NCI-H510A (cell line): ENCODE data around the gene FXYD7.
"Not testable (repeated sequence)": the region's sequence is repeated elsewhere in the genome, so short reads cannot be mapped to it uniquely, and the experiment has no call there.

Source experiments
- DNase-seq: peaks from one replicate; lab custom pipeline; 2025; lab: John Stamatoyannopoulos, UW

The FXYD7 gene

DNA sequence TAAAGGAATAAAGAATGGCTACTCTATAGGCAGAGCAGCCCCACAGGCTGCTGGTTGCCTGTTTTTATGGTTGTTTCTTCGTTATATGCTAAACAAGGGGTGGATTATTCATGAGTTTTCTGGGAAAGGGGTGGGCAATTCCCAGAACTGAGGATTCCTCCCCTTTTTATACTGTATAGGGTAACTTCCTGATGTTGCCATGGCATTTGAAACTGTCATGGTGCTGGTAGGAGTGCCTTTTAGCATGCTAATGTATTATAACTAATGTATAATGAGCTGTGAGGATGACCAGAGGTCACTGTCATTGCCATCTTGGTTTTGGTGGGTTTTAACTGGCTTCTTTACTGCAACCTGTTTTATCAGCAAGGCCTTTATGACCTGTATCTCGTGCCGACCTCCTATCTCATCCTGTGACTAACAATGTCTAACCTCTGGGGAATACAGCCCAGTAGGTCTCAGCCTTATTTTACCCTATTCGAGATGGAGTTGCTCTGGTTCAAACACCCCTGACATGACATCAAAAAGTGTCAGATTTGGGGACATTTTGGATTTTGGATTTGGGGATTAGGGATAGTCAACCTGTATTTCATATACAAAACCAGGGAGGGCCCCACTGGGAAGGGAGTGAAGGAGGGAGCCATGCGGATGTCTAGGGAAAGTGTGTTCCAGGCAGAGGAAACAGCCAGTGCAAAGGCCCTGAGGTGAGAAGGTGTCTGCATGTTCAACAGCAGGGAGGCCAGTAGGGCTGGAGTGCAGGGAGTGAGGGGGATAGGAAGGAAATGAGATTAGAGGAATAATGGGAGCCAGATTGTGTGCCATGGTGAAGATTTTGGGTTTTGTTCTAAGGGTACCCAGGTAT lies 22.4 kb downstream of the FXYD7 start:
- no peak for DNase-seq

DNA sequence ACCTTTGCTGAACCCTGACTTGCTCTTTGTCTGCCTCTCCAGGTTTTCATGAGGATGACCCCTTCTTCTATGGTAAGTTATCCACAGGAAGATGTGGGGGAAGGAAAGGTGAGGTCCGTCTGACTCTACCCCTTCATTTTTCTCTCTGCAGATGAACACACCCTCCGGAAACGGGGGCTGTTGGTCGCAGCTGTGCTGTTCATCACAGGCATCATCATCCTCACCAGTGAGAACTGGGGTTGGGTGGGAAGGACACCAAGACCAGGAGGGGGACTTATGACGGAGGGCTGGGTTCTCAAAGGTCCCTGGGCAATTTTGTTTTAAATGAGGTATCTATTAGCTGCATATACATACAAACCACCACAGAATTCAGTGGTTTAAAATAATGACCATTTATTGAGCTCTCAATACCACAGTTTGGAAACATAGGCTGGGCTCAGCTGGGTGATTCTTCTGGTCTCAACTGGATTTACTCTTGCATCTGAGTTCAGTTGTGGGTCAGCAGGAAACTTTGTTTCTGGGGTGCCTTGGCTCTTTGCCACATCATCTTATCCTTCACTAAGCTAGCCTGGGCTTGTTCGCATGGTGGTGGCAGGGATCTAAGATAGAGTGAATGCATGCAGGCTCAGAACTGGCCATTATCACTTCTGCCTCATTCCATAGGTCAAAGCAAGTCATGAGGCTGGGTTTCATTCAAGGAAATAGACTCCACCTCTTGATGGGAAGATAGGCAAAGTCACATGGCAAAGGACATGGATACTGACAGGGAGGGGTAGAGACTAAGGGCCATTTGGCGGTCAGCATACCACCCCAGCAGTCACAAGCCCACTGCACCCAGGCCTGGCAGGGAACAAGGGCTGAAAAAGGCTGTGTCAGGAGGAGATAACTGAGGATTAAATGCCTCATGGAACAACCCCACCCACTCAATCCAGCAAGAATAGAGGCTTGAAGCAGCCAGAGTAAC lies 23.3 kb downstream of the FXYD7 start:
- no peak for DNase-seq

DNA sequence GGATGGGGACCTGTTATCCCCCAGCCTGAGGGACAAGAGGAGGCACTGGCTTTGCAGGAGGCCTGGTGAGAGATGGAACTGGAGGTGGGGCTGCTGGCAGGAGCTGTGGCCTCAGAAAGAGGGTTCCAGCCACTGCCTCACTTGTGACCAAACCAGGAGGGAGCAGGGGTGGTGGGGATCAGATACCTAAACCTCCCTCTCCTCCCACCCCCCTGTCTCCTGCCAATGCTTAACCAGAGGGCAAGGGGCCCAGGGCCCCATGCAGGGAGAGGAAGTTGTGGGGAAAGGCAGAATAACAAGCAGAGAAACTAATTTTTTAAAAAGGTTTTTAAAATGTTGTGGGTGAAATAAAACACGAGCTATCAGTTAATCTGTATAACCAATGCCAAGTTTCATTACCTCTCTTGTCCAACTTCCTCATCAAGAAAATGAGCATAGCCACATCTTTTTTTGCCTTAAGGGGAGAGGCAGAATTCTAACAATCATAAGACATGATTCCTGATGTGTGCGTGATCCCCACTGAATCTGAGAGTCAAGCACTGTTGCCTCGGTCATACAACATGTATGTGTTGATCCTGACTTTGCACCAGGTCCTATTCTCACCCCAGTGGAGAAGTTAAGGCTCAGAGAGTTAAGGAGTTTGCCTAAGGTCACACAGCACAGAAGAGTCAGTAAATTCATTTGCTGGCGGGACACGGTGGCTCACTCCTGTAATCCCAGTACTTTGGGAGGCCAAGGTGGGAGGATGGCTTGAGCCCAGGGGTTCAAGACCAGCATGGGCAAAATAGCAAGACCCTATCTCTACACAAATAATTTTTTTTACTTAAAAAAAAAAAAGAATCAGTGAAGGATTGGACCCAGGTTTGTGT lies 24.4 kb downstream of the FXYD7 start:
- DNase-seq: no peak

DNA sequence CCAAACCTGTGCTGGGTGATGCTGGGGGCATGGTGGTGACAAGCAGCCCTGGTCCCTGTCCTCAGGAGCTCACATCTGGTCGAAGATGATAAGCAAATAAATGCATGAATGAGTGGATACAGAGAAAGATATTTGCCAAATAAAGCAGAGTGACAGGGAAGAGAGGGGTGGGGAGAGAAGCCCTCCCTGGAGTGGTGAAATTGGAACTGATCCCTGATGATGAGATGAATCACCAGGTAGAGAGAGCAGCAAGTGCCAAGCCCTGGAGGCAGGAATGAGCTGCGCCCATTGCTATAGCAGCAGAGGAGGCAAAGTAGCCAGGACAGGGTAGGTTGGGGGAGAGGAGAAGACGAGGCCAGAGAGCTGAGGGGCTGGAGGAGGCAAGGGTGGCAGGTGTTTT lies 25.1 kb downstream of the FXYD7 start:
- DNase-seq: no peak

DNA sequence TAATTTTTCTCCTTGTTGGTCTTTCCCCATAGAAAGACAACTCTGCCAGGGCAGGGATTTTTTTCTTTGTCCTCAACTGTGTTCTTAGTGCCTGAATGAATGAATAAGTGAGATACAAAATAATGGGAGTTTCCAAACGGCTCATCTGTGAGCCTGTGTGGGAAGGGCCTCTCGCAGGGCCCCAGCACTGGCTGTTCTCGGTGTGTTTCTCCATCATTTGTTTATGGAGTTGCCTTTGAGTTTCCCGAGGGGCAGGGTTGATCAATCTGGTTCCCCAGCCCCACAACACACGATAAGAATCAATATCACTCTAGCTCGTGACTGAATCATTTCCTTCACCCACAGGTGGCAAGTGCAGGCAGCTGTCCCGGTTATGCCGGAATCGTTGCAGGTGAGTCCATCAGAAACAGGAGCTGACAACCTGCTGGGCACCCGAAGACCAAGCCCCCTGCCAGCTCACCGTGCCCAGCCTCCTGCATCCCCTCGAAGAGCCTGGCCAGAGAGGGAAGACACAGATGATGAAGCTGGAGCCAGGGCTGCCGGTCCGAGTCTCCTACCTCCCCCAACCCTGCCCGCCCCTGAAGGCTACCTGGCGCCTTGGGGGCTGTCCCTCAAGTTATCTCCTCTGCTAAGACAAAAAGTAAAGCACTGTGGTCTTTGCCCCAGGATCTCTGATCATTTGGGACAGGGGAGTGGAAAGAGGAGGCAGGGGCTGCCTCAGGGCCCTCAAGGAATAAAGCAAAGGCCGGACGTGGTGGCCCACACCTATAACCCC lies 26.4 kb downstream of the FXYD7 start:
- no peak for DNase-seq

DNA sequence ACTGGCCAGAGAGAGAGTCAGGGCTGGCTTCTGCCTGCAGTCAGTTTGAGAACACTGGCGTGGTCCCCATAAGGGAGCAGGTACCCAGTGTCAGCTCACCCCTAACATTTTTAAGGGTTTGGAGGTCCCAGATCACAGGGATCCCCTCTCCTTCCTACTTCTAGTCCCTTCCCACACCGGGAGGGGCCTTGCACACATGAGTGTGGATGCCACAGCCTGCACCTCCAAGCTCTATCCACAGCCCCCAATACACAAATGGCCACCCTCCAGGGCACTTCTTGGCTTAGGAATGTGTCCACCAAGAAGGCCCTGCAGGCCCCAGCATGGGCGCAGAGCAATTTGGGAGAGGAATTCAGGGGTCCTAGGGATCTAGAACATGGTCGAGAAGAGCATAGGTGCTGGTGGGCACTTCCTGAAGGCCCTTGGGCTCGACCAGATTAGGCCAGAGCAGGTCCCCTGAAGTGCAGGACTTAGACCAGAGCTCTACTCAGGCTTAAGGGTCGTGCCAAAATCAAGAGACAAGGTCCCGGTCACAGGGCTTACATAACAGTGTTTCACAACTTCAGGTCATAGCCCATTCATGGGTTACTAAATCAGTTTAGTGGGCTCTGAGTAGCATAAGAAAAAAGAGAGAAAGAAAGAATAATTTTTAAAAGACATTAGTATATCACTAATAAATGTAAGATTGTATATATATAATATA lies 27.5 kb downstream of the FXYD7 start:
- no peak for DNase-seq

DNA sequence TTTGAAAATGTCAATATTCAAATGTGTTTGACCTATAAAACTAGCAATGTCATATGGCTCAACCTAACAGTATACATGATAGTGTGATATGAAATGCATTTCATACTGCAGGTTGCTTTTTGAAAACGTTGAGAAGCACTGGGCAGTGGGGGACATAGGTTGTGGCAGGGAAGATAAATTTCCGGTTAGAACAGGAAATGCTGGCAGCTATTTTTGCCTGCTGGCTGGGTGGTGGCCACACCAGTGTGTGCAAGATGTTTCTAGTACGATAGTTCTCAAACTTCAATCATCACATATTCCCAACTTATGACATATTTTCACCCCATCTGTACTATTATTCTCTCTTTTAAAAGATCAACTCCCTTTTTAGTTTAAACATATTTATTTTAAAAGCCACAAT lies 28.7 kb downstream of the FXYD7 start:
- no peak for DNase-seq

DNA sequence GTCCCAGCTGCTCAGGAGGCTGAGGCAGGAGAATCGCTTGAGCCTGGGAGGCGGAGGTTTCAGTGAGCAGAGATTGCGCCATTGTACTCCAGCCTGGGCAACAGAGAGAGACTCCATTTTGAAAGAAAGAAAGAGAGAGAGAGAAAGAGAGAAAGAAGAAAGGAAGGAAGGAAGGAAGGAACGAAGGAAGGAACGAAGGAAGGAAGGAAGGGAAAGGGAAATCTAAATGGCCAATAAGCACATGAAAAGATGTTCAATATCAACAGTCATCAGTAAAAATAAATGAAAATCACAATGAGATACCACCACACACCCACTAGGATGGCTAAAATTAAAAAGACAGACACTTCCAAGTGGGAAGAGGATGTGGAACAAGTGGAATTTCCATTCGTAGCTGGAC lies 31.2 kb downstream of the FXYD7 start:
- no peak for DNase-seq

DNA sequence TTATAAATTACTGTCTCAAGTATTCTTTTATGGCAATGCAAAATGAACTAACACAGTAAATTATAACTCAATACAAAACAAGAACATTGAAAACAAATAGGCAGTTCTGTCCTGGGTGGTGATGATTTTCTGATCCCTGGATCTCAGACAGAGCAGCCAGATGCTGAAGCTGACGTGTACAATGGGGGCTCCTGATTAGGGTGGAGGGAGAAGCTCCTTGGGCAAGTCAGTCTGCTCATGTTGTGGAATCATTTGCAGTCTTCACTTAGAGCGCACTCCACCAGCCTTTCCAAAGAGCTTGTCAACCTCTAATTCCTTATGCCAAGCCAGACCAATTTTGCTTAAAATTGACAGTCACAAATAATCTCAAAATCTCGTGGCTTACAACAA lies 33.1 kb downstream of the FXYD7 start:
- DNase-seq: no peak

DNA sequence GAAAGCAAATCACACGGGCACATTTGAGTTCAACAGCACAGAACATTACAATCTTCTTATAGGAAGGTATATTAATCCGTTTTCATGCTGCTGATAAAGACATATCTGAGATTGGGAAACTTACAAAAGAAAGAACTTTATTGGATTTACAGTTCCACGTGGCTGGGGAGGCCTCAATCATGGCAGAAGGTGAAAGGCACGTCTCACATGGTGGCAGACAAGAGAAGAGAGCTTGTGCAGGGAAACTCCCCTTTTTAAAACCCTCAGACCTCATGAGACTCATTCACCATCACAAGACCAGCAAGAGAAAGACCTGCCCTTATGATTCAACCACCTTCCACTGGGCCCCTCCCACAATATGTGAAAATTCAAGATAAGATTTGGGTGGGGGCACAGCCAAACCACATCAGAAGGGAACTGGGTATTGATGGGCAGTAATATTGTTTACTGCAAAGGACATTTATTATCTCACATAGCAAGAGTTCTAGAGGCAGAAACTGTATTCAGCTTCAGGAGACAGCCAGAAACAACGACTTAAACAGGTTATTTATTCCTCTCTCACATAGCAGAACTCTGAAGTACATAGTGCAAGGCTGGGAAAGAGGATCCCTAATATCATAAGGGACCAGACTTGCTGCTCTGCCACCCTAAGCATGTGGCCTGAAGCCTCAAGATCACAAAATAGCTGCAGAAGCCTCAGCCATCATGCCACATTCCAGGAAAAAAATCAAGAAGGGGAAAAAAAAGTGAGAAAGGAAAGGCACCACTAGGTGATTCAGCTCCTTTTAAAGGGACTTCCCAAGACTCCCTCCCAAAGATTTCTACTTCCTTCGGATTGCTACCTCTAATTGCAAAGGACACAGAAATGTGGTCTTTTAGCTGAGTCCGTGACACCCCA lies 34.6 kb downstream of the FXYD7 start:
- DNase-seq: no peak

DNA sequence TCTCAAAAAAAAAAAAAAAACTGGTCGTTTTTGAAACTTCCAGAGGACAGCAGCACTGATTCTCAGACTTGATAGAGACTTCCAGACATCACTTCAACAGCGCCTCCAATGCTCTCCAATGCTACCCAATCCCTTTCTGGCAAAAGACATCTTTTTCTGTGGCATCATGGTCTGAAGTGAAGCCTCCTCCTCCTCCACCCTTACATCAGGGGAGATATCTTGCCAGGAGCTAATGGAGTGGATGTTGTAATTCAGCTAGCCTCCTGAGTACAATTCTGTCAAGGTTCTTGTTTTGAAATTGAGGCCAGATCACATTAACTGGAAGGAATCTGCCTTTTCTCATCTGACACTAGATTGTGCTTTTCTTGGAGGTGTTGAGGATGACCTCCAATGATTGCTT lies 35.6 kb downstream of the FXYD7 start:
- DNase-seq: no peak

DNA sequence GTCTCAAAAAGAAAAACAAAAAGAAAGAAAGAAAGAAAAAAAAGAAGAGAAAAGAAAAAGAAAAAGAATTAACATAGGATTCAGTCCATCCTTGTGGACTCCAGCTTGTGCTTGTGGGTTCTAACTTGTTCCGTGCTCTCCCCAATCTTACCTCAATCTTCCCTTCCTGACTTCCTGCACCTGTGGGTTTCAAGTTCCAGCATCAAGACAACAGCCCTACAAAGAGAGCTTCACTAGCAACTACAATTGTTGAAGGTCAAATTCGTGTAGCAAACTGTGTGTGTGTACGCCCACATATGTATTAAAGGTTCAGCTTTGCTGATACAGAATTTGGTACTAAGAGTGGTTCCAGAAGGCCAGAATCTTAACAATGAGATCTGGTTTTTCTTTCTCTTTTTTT lies 36.8 kb downstream of the FXYD7 start:
- DNase-seq: no peak

DNA sequence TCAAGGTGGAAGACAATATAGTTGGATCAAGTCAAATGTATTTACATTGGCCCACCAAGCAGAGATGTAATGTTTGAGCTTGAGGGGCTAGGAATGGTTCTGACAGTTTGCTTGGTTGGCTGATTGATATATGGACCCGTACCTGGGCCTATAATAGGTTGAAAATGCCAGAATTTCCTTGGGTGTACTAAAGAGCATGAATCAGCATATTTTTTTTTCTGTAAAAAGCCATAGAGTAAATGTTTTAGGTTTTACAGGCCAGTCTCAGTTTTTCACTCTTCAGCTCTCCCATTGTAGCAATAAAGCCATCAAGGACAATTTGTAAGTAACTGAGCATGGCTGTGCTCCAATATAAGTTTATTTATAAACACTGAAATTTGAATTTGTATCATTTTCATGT lies 38.3 kb downstream of the FXYD7 start:
- no peak for DNase-seq

DNA sequence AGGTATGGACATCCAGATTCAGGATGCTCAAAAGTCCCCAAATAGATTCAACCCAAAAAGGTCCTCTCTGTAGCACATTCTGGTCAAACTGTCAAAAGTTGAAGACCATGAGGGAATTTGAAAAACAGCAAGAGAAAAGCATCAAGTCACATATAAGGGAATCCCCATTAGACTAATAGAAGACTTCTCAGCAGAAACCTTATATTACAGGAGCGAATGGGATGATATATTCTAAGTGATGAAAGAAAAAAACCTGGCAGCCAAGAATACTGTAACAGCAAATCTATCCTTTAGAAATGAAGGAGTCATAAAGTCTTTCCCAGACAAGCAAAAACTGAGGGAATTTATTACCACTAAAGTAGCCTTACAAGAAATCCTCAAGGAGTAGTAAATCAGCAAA lies 41.2 kb downstream of the FXYD7 start:
- DNase-seq: no peak

DNA sequence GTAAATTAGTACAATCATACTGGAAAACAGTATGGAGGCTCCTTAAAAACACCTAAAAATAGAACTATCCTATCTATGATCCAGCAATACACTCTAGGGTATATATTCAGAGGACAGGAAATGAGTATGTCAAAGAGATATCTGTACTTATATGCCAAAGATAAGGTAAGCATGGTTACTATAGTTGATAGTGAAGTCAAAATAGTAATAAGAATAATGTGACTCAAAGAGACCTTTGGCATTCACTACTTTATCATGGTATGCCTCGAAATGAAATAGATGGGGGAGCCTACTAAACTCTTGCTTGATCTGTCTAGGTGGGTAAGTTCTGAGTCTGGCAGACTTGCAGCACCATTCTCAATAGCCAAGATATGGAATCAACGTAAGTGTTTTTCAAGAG lies 41.8 kb downstream of the FXYD7 start:
- no peak for DNase-seq

DNA sequence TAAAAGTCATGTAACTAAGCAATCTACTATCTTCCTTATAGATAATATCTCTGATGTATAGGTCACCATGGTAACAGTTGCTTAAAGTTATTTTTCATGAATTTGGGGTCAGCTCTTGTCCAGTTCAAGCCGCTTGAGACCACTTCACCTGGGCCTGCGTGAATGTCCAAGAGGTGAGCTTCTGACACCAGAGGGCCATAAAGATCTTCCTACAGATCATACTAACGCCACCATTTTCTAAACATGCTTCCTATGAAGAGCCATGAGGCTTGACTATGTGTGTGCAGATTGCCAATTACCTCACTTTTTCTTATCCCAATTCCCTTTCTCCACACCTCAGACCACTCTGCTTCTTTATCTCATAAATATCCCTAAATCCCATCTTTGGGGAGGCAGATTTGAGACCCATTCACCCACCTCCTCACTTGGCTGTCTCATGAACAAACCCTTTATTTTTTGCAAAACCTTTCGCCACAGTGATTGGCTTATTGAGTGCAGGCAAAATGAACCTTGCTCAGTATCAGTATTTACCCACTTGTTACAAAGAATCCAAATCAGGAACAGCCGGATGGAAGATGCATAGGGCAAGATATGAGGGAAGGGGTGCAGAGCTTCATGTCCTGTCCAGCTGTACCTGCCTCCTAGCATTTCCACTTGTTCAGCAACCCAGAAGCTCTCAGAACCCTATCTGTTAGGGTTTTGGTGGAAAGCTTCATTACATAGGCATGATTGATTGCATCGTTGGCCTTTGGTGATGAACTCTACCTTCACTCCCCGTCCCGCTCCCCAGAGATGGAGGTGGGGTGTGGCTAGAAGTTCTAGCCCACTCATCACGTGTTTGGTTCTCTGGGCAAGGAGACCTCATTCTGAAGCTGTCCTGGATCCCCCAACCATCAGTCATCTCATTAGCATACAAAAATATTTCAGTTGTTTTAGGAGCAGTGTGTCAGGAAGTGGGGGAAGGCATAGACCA lies 51.2 kb downstream of the FXYD7 start:
- no peak for DNase-seq

DNA sequence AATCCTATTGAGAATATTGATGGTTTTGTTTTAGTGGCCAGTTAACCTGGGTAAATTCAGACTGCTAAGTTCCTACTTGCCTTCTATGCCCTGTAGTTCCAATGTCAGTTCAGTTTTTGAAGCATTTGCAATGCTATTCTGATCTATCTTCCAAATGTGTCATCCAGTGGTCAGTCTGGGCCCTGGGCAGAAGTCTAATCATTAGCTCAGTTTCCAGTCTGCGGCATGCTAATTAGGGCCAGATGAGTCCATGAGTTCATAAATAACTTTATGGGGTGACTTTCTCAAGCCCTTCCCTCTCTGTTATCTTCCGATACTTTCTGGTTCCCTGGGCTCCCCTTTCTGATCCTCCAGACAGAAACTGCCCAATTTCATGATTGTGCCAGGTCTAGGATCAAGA lies 52.8 kb downstream of the FXYD7 start:
- DNase-seq: no peak

DNA sequence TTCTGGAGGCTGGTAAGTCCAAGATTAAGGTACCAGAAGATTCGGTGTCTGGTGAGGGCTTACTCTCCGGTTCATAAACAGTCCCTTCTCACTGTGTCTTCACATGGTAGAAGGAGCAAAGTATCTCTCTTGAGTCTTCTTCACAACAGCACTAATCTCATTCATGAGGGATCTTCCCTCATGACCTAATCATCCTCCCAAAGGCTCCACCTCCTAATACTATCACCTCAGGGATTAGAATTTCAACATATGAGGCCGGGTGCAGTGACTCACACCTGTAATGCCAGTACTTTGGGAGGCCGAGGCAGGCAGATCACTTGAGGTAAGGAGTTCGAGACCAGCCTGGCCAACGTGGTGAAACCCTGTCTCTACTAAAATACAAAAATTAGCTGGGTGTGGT lies 53.8 kb downstream of the FXYD7 start:
- not testable (repeated sequence) for DNase-seq
